Measurements from ENCODE around the gene EMC7. TPM values are rescaled to one million over a fixed set of nuclear protein-coding genes. Genes with fewer than 3 reads are reported as not detected.
A peak's percentile ranks its signal among the peaks of the same experiment; 100 is the strongest.

The EMC7 gene
- polyA plus RNA-seq, 2 of the 4 experiments (the other 2 are of a cell fraction), result 129 to 221 TPM

DNA sequence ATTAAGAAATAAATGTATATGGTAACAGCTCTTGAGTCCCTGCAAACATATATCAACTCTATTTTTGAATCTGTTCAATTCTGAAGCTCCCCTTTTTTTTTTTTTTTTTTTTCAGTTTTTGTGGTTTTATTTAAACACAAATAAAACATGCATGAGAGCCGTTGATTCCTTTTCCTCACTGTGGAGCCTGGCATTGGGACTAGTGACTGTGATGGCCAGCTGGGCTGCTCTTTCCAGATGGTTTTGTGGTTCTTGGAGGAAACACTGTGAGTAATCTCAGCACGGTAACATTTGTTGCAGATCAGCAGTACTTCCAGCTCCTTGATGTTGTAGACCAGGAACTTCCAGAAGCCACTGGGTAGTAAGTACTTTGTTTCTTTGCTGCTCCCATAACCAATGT, 15.9 kb downstream of the EMC7 start:
- Histone ChIP-seq H3K27ac (no peak overlapping the region), H3K4me2 (no peak overlapping the region), H3K4me3 (no peak overlapping the region), H3K4me1 (no peaks in the 10 kb centered on the region), H3K9me3 (no peaks in the 10 kb centered on the region)
- no peak for ATAC-seq
- DNase-seq (ENCODE audit: low read depth in 1 of 2, low spot score in 1 of 2), result no peak
- CTCF ChIA-PET, result interaction anchor here (0.8 to 1.5 kb wide), 3 partner anchors 23 to 27 kb away, joined by 4 to 5 read pairs (median 5); no protein-coding TSS in a partner anchor
- POLR2A ChIA-PET, result no interaction called here
- TF ChIP-seq EHF (CRISPR knock-in tag; IDR thresholded peaks at IDR 0.05), result no peak
- TF ChIP-seq HDAC2 (IDR thresholded peaks at IDR 0.05), result no peak
- TF ChIP-seq HOXB13 (CRISPR knock-in tag; IDR thresholded peaks at IDR 0.05; ENCODE audit: low read depth), result no peak
- no peak for TF ChIP-seq EP300 (IDR thresholded peaks at IDR 0.05)
- no peak for TF ChIP-seq ZSCAN20 (CRISPR knock-in tag; IDR thresholded peaks at IDR 0.05)
- no peak for TF ChIP-seq TP53 (CRISPR knock-in tag; IDR thresholded peaks at IDR 0.05)
- no peak for TF ChIP-seq RAD21 (conservative IDR thresholded peaks at IDR 0.05 in 1 of 2, IDR thresholded peaks at IDR 0.05 in 1 of 2)
- no peak for TF ChIP-seq KDM1A (IDR thresholded peaks at IDR 0.05; ENCODE audit: low read depth)
- no peak for TF ChIP-seq JUN (IDR thresholded peaks at IDR 0.05)
- WGBS (ENCODE audit: missing lambda C conversion rate), result 81% methylated on average over 2 of the region's 2 CpGs
- FAIRE-seq, result no peak

DNA sequence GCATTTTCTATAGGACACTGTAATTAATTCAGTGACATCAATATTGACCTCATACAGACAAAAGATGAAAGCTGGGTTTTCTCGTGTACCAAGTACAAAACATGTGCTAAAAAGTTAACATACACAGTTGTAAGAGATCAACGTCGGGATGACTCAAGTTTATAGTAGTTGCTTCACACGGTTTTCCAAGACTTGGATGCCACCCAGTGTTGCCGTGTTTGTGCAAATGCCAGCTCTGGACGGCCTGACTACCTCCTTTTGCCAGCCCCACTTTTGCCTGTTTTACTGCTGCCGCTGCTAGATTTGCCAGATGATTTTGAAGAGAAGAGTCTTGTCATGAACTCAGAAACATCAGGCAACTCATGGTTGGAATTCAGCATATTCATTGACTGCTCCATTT, 17.6 kb downstream of the EMC7 start:
- Histone ChIP-seq H3K27ac (no peak overlapping the region), H3K4me2 (no peak overlapping the region), H3K4me3 (no peak overlapping the region), H3K9me3 (no peaks in the 10 kb centered on the region), H3K4me1 (no peaks in the 10 kb centered on the region)
- WGBS (ENCODE audit: missing lambda C conversion rate), result 52% methylated on average over 7 of the region's 7 CpGs
- FAIRE-seq, result no peak
- ChIA-PET CTCF (interaction anchor here (1.0 to 1.5 kb wide), 2 partner anchors 12 to 22 kb away, joined by 3 to 5 read pairs; no protein-coding TSS in a partner anchor), POLR2A (interaction anchor here (0.9 kb wide), 1 partner anchor 21 kb away, joined by 3 read pairs; no protein-coding TSS in a partner anchor)
- ATAC-seq, result no peak
- TF ChIP-seq MYC (IDR thresholded peaks at IDR 0.05; ENCODE audit: borderline replicate concordance, low read length) (no peak), MAFK (IDR thresholded peaks at IDR 0.05; ENCODE audit: partially characterized antibody) (no peak), BHLHE40 (IDR thresholded peaks at IDR 0.05; ENCODE audit: low read depth, low read length) (no peak), EHMT2 (IDR thresholded peaks at IDR 0.05; ENCODE audit: low read depth) (no peak), RCOR1 (IDR thresholded peaks at IDR 0.05; ENCODE audit: low read depth, low read length) (no peak), GATA3 (IDR thresholded peaks at IDR 0.05; ENCODE audit: borderline replicate concordance) (no peak), KDM1A (IDR thresholded peaks at IDR 0.05; ENCODE audit: low read depth) (no peak), CHD2 (IDR thresholded peaks at IDR 0.05; ENCODE audit: low read length, partially characterized antibody) (no peak), ZC3H11A (IDR thresholded peaks at IDR 0.05) (no peak), FOSL2 (IDR thresholded peaks at IDR 0.05) (no peak), FOSL2 (CRISPR knock-in tag; IDR thresholded peaks at IDR 0.05) (no peak), SREBF2 (IDR thresholded peaks at IDR 0.05) (no peak), FOXS1 (CRISPR knock-in tag; IDR thresholded peaks at IDR 0.05) (no peak), ZSCAN20 (CRISPR knock-in tag; IDR thresholded peaks at IDR 0.05) (no peak), KDM5A (IDR thresholded peaks at IDR 0.05) (no peak), POLR2A (IDR thresholded peaks at IDR 0.05; ENCODE audit: low read length) (no peak), HOXB13 (CRISPR knock-in tag; IDR thresholded peaks at IDR 0.05; ENCODE audit: low read depth) (no peak)
- TF ChIP-seq, protein P1, sequence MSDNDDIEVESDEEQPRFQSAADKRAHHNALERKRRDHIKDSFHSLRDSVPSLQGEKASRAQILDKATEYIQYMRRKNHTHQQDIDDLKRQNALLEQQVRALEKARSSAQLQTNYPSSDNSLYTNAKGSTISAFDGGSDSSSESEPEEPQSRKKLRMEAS (IDR thresholded peaks at IDR 0.05), result no peak
- TF ChIP-seq, protein P2, sequence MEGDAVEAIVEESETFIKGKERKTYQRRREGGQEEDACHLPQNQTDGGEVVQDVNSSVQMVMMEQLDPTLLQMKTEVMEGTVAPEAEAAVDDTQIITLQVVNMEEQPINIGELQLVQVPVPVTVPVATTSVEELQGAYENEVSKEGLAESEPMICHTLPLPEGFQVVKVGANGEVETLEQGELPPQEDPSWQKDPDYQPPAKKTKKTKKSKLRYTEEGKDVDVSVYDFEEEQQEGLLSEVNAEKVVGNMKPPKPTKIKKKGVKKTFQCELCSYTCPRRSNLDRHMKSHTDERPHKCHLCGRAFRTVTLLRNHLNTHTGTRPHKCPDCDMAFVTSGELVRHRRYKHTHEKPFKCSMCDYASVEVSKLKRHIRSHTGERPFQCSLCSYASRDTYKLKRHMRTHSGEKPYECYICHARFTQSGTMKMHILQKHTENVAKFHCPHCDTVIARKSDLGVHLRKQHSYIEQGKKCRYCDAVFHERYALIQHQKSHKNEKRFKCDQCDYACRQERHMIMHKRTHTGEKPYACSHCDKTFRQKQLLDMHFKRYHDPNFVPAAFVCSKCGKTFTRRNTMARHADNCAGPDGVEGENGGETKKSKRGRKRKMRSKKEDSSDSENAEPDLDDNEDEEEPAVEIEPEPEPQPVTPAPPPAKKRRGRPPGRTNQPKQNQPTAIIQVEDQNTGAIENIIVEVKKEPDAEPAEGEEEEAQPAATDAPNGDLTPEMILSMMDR (IDR thresholded peaks at IDR 0.05), result no peak
- TF ChIP-seq, protein P3, sequence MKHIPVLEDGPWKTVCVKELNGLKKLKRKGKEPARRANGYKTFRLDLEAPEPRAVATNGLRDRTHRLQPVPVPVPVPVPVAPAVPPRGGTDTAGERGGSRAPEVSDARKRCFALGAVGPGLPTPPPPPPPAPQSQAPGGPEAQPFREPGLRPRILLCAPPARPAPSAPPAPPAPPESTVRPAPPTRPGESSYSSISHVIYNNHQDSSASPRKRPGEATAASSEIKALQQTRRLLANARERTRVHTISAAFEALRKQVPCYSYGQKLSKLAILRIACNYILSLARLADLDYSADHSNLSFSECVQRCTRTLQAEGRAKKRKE (CRISPR knock-in tag; IDR thresholded peaks at IDR 0.05; ENCODE audit: low read depth), result no peak
- peak in 1 of 2 experiments; percentile 18 for DNase-seq (ENCODE audit: low read depth in 1 of 2, low spot score in 1 of 2)
